Measurements from ENCODE around the gene CAMKMT.
"Not testable (repeated sequence)": the region's sequence is repeated elsewhere in the genome, so short reads cannot be mapped to it uniquely, and the experiment has no call there.

CAMKMT gene

DNA sequence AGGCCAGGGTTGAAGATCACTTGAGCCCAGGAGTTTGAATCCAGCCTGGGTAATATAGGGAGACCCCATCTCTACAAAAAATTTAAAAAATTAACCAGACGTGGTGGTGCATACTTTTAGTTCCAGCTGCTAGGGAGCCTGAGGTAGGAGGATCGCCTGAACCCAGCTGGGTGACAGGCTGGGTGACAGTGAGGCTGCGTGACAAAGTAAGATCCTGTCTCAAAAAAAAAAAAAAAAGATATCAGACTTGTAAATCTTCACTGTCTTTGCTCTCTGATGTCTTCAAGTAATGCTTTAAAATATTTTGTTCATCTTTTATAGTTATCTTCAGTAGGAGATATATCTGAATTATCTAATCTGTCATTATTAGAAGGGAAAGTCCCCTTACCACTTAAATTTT is 10.5 kb downstream of the CAMKMT start:
- Histone ChIP-seq H3K27ac (ENCODE audit: insufficient read depth in 1 of 2, low read depth in 1 of 2, low read length in 2 of 2, poor library complexity in 1 of 2, severe bottlenecking in 2 of 2) (no peak overlapping the region), H3K27me3 (replicated peaks in 2 of 5; ENCODE audit: control insufficient read depth in 4 of 5, insufficient read depth in 5 of 5, low read length in 4 of 5) (no peaks in the 10 kb centered on the region), H3K9me3 (ENCODE audit: control extremely low read depth in 1 of 5, control insufficient read depth in 4 of 5, insufficient read depth in 2 of 5, low read depth in 1 of 5, low read length in 4 of 5) (peaks cover 0 to 7% (median 2%) of the 10 kb centered on the region in 5 experiments), H3K4me3 (ENCODE audit: control insufficient read depth in 1 of 7, extremely low read depth in 1 of 7, insufficient read depth in 4 of 7, low read depth in 2 of 7, low read length in 6 of 7) (no peak overlapping the region), H3K36me3 (ENCODE audit: control insufficient read depth in 4 of 4, insufficient read depth in 4 of 4, low read length in 3 of 4) (no peaks in the 10 kb centered on the region), H3K4me1 (ENCODE audit: control extremely low read depth in 1 of 4, control insufficient read depth in 4 of 4, insufficient read depth in 4 of 4, low read length in 3 of 4) (no peaks in the 10 kb centered on the region)
- no peak for DNase-seq
- ChIA-PET POLR2A (no interaction called here), CTCF (no interaction called here)
- 100% methylated on average over 2 of the region's 3 CpGs for WGBS (ENCODE audit: insufficient coverage)

DNA sequence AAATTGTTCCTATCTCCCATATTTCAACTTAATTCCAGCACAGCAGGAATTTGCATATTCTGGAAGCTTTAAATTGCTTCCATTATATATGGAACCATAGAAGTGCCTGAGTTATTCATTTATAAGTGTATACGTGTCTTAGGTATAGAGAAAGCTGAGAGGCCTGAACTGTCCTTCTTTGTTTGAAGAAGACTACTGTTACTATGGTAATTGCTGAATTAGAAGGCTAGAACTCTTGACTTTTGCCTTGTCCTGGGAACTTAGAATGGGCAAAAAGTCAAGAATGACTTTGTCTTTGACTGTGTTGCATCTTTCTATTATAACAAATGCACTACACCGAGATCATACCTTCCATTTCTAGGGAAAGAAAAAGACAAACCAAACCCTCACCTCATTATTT is 15.7 kb downstream of the CAMKMT start:
- no peak overlapping the region for H3K27ac ChIP-seq (ENCODE audit: insufficient read depth in 1 of 2, low read depth in 1 of 2, low read length in 2 of 2, poor library complexity in 1 of 2, severe bottlenecking in 2 of 2)
- ChIA-PET CTCF (interaction anchor here (0.6 to 1.3 kb wide), 2 partner anchors 13 to 23 kb away, joined by 3 to 4 read pairs; no protein-coding TSS in a partner anchor), POLR2A (no interaction called here)
- H3K36me3 ChIP-seq (ENCODE audit: control insufficient read depth in 4 of 4, insufficient read depth in 4 of 4, low read length in 3 of 4) = no peaks in the 10 kb centered on the region
- DNase-seq = no peak
- no peaks in the 10 kb centered on the region for H3K4me1 ChIP-seq (ENCODE audit: control extremely low read depth in 1 of 4, control insufficient read depth in 4 of 4, insufficient read depth in 4 of 4, low read length in 3 of 4)
- H3K27me3 ChIP-seq (replicated peaks in 2 of 5; ENCODE audit: control insufficient read depth in 4 of 5, insufficient read depth in 5 of 5, low read length in 4 of 5) = no peaks in the 10 kb centered on the region
- no peaks in the 10 kb centered on the region for H3K9me3 ChIP-seq (ENCODE audit: control extremely low read depth in 1 of 5, control insufficient read depth in 4 of 5, insufficient read depth in 2 of 5, low read depth in 1 of 5, low read length in 4 of 5)
- 100% methylated on average over 1 of the region's 2 CpGs for WGBS (ENCODE audit: insufficient coverage)
- no peak overlapping the region for H3K4me3 ChIP-seq (ENCODE audit: control insufficient read depth in 1 of 7, extremely low read depth in 1 of 7, insufficient read depth in 4 of 7, low read depth in 2 of 7, low read length in 6 of 7)

DNA sequence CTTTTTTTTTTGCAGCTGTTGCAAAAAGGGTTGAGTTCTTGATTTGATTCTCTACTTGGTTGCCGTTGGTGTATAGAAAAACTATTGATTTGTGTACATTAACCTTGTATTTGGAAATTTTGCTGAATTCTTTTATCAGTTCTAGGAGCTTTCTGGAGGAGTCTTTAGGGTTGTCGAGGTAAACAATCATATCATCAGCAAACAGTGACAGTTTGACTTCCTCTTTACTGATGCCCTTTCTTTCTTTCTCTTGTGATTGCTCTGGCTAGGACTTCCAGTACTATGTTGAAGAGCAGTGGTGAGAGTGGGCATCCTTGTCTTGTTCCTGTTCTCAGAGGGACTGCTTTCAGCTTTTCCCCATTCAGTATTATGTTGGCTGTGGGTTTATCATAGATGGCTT is 23.5 kb downstream of the CAMKMT start:
- H3K27me3 ChIP-seq (replicated peaks in 2 of 5; ENCODE audit: control insufficient read depth in 4 of 5, insufficient read depth in 5 of 5, low read length in 4 of 5); H3K4me1 ChIP-seq (ENCODE audit: control extremely low read depth in 1 of 4, control insufficient read depth in 4 of 4, insufficient read depth in 4 of 4, low read length in 3 of 4); H3K4me3 ChIP-seq (ENCODE audit: control insufficient read depth in 1 of 7, extremely low read depth in 1 of 7, insufficient read depth in 4 of 7, low read depth in 2 of 7, low read length in 6 of 7); POLR2A ChIA-PET; H3K9me3 ChIP-seq (ENCODE audit: control extremely low read depth in 1 of 5, control insufficient read depth in 4 of 5, insufficient read depth in 2 of 5, low read depth in 1 of 5, low read length in 4 of 5); H3K36me3 ChIP-seq (ENCODE audit: control insufficient read depth in 4 of 4, insufficient read depth in 4 of 4, low read length in 3 of 4); H3K27ac ChIP-seq (ENCODE audit: insufficient read depth in 1 of 2, low read depth in 1 of 2, low read length in 2 of 2, poor library complexity in 1 of 2, severe bottlenecking in 2 of 2): not testable (repeated sequence)
- CTCF ChIA-PET = interaction anchor here (2.3 kb wide), 1 partner anchor 42 kb away, joined by 6 read pairs; no protein-coding TSS in a partner anchor
- DNase-seq = peak in 2 of 3 donors; percentile 19 to 44
- 100% methylated on average over 1 of the region's 2 CpGs for WGBS (ENCODE audit: insufficient coverage)

DNA sequence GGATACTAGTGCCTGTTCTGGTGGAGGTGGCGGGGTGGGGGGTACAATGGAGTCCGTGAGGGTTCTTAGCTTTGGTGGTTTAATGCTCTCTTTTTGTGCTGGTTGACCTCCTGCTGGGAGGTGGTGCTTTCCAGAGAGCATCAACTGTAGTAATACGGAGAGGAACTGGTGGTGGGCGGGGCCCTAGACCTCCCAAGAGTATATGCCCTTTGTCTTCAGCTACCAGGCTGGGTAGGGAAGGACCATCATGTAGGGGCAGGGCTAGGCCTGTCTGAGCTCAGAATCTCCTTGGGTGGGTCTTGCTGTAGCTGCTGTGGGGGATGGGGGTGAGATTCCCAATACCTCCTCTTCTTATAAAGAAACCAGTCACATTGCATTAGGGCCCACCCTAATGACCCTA is 27.1 kb downstream of the CAMKMT start:
- no peak overlapping the region for H3K27ac ChIP-seq (ENCODE audit: insufficient read depth in 1 of 2, low read depth in 1 of 2, low read length in 2 of 2, poor library complexity in 1 of 2, severe bottlenecking in 2 of 2)
- DNase-seq = no peak
- no peaks in the 10 kb centered on the region for H3K36me3 ChIP-seq (ENCODE audit: control insufficient read depth in 4 of 4, insufficient read depth in 4 of 4, low read length in 3 of 4)
- 60% methylated on average over 1 of the region's 4 CpGs for WGBS (ENCODE audit: insufficient coverage)
- POLR2A ChIA-PET = interaction anchor here (0.6 kb wide), 2 partner anchors 15 to 415 kb away, joined by 3 to 5 read pairs; no protein-coding TSS in a partner anchor
- H3K4me3 ChIP-seq (ENCODE audit: control insufficient read depth in 1 of 7, extremely low read depth in 1 of 7, insufficient read depth in 4 of 7, low read depth in 2 of 7, low read length in 6 of 7) = no peak overlapping the region
- H3K9me3 ChIP-seq (ENCODE audit: control extremely low read depth in 1 of 5, control insufficient read depth in 4 of 5, insufficient read depth in 2 of 5, low read depth in 1 of 5, low read length in 4 of 5) = peaks cover 0 to 7% (median 0%) of the 10 kb centered on the region in 5 experiments
- CTCF ChIA-PET = interaction anchor here (0.6 kb wide), 1 partner anchor 11 kb away, joined by 3 read pairs; no protein-coding TSS in a partner anchor
- H3K27me3 ChIP-seq (replicated peaks in 2 of 5; ENCODE audit: control insufficient read depth in 4 of 5, insufficient read depth in 5 of 5, low read length in 4 of 5) = no peaks in the 10 kb centered on the region
- H3K4me1 ChIP-seq (ENCODE audit: control extremely low read depth in 1 of 4, control insufficient read depth in 4 of 4, insufficient read depth in 4 of 4, low read length in 3 of 4) = no peaks in the 10 kb centered on the region

DNA sequence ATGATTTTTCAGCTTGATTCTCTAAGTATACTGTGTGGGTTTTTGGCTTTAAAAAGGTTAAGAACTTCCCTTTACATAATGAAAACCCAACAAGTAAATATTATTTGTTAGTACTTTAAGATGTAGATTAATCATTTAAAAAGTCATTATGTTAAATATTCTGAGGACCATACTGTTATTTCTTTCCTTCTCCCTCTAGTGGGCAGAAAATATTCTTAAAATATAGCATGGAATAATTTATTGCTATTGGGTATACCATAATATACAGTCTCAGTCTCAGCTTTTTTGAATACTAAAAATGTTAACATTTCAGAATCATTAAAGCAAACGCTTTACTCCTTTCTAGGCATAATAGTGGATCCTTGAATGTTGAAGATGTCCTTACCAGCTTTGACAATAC is 28.1 kb downstream of the CAMKMT start:
- ChIA-PET CTCF (interaction anchor here (0.7 to 2.4 kb wide), 4 partner anchors 10 to 566 kb away, joined by 3 to 7 read pairs (median 6); no protein-coding TSS in a partner anchor), POLR2A (no interaction called here)
- DNase-seq = peak in 2 of 3 donors; percentile 3 to 7
- no peaks in the 10 kb centered on the region for H3K36me3 ChIP-seq (ENCODE audit: control insufficient read depth in 4 of 4, insufficient read depth in 4 of 4, low read length in 3 of 4)
- H3K27me3 ChIP-seq (replicated peaks in 2 of 5; ENCODE audit: control insufficient read depth in 4 of 5, insufficient read depth in 5 of 5, low read length in 4 of 5) = no peaks in the 10 kb centered on the region
- no CpG with 5 or more reads among the region's 1 CpG for WGBS (ENCODE audit: insufficient coverage)
- no peak overlapping the region for H3K4me3 ChIP-seq (ENCODE audit: control insufficient read depth in 1 of 7, extremely low read depth in 1 of 7, insufficient read depth in 4 of 7, low read depth in 2 of 7, low read length in 6 of 7)
- peaks cover 0 to 7% (median 0%) of the 10 kb centered on the region in 5 experiments for H3K9me3 ChIP-seq (ENCODE audit: control extremely low read depth in 1 of 5, control insufficient read depth in 4 of 5, insufficient read depth in 2 of 5, low read depth in 1 of 5, low read length in 4 of 5)
- no peaks in the 10 kb centered on the region for H3K4me1 ChIP-seq (ENCODE audit: control extremely low read depth in 1 of 4, control insufficient read depth in 4 of 4, insufficient read depth in 4 of 4, low read length in 3 of 4)
- no peak overlapping the region for H3K27ac ChIP-seq (ENCODE audit: insufficient read depth in 1 of 2, low read depth in 1 of 2, low read length in 2 of 2, poor library complexity in 1 of 2, severe bottlenecking in 2 of 2)

DNA sequence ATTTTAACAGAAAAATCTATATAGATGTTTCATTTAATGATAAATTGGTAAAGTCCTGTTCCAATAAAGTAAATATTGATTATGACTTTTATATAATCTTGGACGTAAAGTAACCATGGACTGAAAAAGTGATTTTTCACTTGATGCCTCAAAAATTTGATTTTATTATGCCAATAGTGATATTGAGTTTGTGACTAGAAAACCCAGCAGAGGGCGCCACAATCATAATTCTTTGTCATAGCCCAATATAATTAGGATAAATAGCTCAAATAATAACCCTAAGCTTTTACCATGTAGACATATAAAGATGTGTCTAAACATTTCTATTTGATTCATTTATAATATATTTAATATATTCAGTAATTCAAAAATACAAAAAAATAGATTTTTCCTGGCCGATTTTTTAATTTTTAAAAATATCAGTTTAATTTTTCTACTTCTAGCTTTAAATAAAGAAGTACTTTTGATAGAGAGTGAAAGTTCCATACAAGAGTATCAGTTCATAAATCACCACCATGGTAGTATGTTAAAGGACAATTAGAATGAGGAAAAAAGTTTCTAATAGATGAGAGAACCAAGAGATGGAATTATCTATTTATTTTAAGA is 30.7 kb downstream of the CAMKMT start:
- CTCF ChIA-PET = interaction anchor here (0.7 to 2.7 kb wide), 8 partner anchors 9 to 566 kb away, joined by 3 to 11 read pairs (median 4); partner anchors contain the start of genes CAMKMT and PREPL
- WGBS (ENCODE audit: insufficient coverage) = no CpG with 5 or more reads among the region's 3 CpGs
- no peaks in the 10 kb centered on the region for H3K27me3 ChIP-seq (replicated peaks in 2 of 5; ENCODE audit: control insufficient read depth in 4 of 5, insufficient read depth in 5 of 5, low read length in 4 of 5)
- no peak overlapping the region for H3K4me3 ChIP-seq (ENCODE audit: control insufficient read depth in 1 of 7, extremely low read depth in 1 of 7, insufficient read depth in 4 of 7, low read depth in 2 of 7, low read length in 6 of 7)
- POLR2A ChIA-PET = no interaction called here
- DNase-seq = peak; percentile 32 to 56 (median 40)
- H3K27ac ChIP-seq (ENCODE audit: insufficient read depth in 1 of 2, low read depth in 1 of 2, low read length in 2 of 2, poor library complexity in 1 of 2, severe bottlenecking in 2 of 2) = no peak overlapping the region
- no peaks in the 10 kb centered on the region for H3K36me3 ChIP-seq (ENCODE audit: control insufficient read depth in 4 of 4, insufficient read depth in 4 of 4, low read length in 3 of 4)
- H3K4me1 ChIP-seq (ENCODE audit: control extremely low read depth in 1 of 4, control insufficient read depth in 4 of 4, insufficient read depth in 4 of 4, low read length in 3 of 4) = no peaks in the 10 kb centered on the region
- H3K9me3 ChIP-seq (ENCODE audit: control extremely low read depth in 1 of 5, control insufficient read depth in 4 of 5, insufficient read depth in 2 of 5, low read depth in 1 of 5, low read length in 4 of 5) = peaks cover 0 to 4% (median 0%) of the 10 kb centered on the region in 5 experiments

DNA sequence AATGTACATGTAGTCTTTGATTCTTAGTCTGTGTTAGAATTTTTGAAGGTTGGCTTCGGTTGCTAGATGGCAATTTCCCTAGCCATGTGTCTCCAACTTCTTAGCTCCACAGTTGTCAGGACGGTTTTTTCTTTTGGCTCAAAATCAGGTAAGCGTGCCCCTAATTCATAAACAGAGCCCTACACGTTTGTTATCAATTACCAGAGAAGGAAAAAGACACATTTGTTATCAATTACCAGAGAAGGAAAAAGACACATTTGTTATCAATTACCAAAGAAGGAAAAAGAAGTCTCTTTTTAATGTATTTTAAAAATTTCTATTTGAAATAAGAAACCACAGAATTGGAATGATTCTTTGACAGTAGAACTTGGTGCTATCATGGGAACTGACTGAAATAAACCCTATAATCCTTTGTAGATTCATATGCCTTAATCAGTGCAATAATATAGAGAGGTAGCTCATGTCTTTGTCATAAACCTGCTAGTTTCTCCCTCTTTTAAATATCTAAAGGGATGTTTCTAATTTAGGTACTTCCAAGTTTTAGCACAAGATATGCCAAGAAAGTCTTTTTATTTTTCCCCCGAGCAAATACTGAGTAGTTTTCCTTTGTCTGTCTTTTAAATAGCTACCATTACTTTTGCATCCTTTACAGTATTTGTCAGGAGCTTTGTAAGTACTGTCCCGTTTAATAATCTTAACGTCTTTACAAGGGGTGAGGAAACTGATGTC is 35.9 kb downstream of the CAMKMT start:
- no peaks in the 10 kb centered on the region for H3K9me3 ChIP-seq (ENCODE audit: control extremely low read depth in 1 of 5, control insufficient read depth in 4 of 5, insufficient read depth in 2 of 5, low read depth in 1 of 5, low read length in 4 of 5)
- CTCF ChIA-PET = interaction anchor here (1.8 kb wide), 1 partner anchor 55 kb away, joined by 4 read pairs; no protein-coding TSS in a partner anchor
- DNase-seq = no peak
- no peaks in the 10 kb centered on the region for H3K36me3 ChIP-seq (ENCODE audit: control insufficient read depth in 4 of 4, insufficient read depth in 4 of 4, low read length in 3 of 4)
- WGBS (ENCODE audit: insufficient coverage) = 83% methylated on average over 2 of the region's 7 CpGs
- no peaks in the 10 kb centered on the region for H3K27me3 ChIP-seq (replicated peaks in 2 of 5; ENCODE audit: control insufficient read depth in 4 of 5, insufficient read depth in 5 of 5, low read length in 4 of 5)
- POLR2A ChIA-PET = no interaction called here
- no peak overlapping the region for H3K4me3 ChIP-seq (ENCODE audit: control insufficient read depth in 1 of 7, extremely low read depth in 1 of 7, insufficient read depth in 4 of 7, low read depth in 2 of 7, low read length in 6 of 7)
- no peaks in the 10 kb centered on the region for H3K4me1 ChIP-seq (ENCODE audit: control extremely low read depth in 1 of 4, control insufficient read depth in 4 of 4, insufficient read depth in 4 of 4, low read length in 3 of 4)
- no peak overlapping the region for H3K27ac ChIP-seq (ENCODE audit: insufficient read depth in 1 of 2, low read depth in 1 of 2, low read length in 2 of 2, poor library complexity in 1 of 2, severe bottlenecking in 2 of 2)
